GM10847 (cell line): Measurements from ENCODE around the gene TM4SF18.

Experiments used
- POLR2A ChIP-seq: IDR thresholded peaks from 2 replicates; pipeline ENCODE4 v1.6.1; 2011; ENCODE audit not compliant: insufficient read length; ENCODE audit errors: extremely low read depth

The TM4SF18 gene

DNA sequence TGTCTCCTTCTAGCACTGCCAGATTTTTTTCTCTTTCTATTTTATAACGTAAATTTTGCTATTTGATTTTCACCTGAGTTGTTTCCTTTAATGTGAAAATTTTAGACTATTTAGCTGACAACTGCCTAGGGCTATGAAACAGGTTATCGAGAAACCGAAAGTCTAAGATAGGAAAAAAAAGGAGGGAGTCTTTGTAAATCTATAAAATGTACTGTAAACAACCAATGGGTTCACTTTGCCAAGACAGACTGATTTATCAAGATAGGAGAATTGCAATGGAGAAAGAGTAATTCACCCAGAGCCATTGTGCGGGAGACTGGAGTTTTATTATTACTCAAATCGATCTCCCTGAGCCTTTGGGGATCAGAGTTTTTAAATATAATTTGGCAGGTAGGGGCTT, 50.0 kb downstream of the TM4SF18 start:
- no peak for TF ChIP-seq POLR2A

DNA sequence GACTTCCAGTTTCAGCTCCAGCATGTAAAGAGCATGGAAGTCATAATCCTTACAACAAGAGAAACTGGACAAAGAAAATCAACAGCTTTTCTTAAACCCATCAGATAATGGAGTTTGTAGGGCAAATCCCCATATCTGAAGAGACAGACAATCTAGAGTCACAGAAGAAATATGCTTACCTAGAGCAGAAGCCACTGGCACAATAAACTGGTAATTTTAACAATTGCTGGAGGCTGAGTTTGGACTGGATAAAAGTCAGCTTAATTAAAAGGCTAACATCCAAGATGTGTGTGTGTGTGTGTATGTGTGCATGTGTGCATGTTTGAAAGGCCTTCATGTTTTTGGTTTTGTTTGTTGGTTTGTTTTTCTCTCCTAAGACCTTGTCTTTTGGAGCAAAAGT, 50.6 kb downstream of the TM4SF18 start:
- no peak for TF ChIP-seq POLR2A

DNA sequence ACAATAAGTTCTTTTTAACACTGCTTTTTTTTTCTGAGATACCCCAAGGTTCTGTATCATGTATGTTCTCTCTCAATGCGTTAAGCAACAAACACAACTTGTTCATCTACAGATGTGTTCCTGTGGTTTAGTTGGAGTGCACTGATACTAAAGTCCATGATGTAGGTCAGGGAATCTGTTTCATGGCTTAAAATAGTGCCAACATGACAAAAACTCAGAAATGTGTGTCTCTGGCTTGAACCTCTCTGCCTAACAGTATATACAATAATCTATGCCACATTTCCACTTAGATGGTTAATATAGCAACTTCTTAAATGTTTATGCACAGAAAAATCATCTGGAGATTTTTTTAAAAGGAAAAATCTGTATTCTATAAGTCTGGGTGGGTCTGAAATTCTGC, 51.1 kb downstream of the TM4SF18 start:
- no peak for TF ChIP-seq POLR2A

DNA sequence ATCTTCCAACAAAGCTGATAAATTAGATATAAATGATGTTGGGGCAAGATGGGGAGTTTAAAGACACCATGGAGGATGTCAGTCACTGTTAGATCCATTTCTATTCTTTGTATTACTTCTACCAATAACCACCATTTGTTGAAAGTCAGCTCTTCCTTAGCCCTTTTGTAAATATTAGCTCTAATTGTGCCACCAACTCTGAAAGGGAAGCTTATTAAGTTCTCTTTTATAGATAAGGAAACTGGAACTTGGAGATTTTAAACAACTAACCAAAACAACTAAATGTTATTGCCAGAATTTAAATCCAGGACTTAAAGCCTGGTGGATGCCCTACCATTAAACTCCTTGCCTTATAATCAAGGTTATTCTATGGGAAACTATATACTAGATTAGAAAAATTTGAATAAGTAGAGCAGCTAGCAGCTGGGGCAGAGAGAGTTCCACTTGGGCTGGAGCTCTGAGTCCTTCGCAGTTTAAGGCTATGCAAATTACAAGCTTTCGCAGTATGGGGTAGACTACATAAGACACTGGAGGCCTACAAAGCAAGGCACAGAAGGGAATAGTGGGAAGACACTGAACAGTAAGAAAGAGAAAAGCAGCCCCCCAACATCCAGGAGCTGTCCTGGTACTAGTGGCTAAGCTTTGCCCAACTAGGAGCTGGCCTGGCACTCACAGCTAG, 52.6 kb downstream of the TM4SF18 start:
- TF ChIP-seq POLR2A = no peak

DNA sequence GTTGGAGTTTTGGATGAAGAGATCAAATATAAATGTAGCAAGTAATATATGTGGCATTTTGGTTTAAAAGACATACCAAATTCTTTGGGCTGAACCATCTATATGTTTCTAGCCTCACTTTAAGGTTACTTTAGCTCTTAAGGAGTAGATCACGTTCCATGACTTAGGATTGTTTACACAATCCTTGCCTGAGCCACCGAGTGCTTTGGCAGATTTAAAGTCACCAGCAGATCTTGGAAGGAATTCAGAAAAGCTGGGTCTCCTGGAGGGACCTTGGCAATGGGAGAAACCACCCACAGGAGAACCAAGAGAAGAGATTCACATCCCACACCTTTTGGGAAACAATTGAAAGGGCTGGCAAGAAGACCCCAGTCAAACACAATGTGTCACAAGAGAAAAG, 54.5 kb downstream of the TM4SF18 start:
- no peak for TF ChIP-seq POLR2A

DNA sequence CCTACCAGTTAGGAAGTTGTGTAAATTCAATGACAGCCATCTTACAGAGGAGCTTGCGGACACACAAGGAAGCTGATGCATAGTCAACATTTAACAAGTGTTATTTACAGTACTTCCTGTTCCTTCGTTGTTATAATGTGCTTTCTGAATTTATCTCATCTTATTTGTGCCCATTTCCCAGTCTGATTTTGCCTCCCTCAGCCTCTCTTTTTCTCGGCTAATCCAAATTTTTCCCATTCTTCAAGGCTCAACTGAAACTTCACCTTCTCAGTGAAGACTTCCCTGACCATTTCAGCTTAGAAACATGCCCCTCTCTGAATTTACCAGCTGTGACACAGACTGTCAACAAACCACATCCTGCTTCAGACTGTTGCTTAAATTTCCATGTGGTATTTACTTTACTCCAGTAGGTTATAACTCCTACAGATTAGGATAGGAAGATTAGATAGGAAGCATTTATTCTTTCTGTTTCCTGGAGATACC, 56.1 kb downstream of the TM4SF18 start:
- no peak for TF ChIP-seq POLR2A

DNA sequence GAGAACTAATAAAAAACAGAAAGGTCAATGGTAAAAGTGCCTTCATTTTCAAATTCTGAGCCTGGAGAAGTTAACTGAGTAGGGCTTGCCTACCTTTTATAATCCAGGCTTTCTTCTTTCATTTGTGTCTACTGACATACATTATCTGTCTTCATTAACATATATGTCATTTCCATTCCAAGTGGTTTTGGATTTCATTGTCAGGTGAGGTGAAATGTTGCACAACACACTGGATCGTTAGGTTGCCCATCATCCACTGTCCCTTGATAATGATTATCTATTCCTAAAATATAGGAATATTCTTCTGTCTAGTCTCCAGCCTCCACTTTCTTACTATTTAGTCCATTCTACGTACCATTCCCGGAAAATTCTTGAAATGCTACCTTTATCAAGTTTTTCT, 56.8 kb downstream of the TM4SF18 start:
- no peak for TF ChIP-seq POLR2A

DNA sequence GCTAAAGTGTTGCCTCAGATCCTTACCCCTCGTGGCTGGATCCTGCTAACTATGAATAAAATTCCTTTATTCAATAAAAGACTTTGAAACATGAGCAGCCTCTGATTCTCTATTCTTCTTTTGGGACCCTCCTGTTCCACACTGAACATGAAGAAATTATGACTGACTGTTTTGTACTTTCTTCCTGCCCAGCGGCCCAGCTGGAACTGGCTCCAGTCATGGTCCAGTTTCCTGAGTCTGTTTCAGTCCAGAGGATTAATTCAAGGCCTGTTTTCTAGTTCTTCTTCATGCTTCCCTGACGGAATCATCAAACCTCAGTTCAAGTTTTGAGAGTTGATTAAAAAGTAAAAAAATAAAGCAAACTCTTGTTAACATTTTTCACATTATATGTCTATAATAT, 59.2 kb downstream of the TM4SF18 start:
- TF ChIP-seq POLR2A = no peak

DNA sequence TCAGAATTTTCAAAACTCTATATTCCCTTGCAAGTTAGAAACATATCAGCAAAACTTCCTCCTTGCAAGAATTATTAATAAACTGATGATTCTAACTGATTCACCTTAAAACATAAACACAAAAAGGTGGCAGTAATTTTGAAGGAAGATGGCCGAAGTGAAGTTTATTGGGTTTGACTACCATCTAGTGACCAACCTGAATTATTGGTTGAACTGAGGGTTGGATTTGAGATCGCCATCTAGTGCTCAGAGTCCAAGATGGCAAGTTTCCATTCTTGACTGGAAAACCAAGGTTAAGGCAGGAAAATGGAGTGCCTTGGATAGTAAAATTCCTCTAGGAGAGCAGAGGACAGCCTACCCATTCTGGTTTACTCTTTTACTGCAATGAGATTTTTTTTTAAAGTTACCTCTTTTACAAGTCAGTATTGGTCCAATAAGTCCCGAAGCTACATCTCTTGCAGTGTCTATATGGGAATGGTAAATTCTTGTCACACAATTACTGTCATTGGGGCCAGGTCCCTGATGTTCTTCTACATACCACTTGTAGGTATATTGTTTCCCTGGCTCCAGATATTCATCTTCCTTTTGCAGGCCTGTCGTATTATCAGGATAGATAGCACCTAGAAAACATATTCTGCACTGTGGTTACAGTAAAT, 60.2 kb downstream of the TM4SF18 start:
- TF ChIP-seq POLR2A = no peak

DNA sequence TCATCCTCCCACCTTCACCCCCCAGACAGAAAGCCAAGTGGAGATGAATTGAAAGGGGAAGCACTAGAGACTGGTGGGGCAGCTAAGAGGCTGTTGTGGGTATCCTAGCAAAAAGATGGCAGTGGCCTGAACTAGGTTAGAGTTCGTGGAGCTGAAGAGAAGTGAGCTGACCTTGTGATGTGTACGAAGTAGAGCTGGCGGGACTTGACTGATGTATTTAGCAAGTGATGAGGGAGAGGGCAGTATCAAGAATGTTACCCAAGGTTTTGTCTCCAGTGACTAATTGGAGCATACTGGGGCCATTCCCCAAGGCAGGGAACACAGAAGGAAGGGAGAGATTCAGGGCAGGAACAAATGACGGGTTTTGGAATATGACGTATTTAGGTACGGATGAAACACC, 61.8 kb downstream of the TM4SF18 start:
- no peak for TF ChIP-seq POLR2A

DNA sequence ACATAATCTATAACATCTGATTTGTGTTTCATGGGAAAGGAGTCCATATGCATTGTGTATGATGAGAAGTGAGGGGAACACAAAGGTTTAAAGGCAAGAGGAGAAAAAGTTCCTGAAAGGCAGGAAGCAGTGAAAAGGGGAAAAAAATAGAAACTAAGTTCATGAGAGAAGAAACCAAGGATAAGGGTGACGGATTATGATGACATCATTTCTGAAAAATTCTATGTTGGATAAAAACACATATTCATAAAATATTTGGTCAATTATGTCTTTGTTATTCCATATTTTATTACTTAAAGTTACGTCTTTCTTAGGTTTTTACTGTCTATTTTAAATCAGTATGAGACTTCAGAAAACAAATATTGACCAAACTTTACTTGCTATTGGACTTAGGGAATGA, 63.3 kb downstream of the TM4SF18 start:
- TF ChIP-seq POLR2A = no peak

DNA sequence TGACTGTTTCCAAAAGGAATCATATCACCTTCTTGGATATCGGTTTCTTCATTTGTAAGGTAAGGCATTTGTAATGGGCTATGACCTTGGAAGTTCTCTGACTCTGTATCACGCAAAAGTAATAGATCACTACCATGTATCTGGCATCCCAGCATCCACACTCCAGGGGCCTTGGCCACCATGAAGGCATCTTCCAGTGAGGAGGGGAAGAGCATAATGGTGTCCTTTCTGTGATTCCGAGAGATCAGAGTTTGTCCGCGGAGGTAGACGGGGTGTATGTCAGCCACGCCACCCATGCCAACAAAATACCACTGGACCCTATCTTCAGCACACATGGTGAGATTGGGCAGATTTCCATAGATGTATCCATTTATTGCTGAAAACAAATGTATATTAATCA, 63.7 kb downstream of the TM4SF18 start:
- no peak for TF ChIP-seq POLR2A
